Esophagus squamous epithelium (tissue), 5 donors: ENCODE data around the gene ARPC4. TPM values are rescaled to one million over a fixed set of nuclear protein-coding genes. Genes with fewer than 3 reads are reported as not detected.

Experiments
- DNase-seq: peaks from one replicate; lab custom pipeline; 2025; lab: John Stamatoyannopoulos, UW
- H3K27ac ChIP-seq, 4 donors: fragments of 200-600 bp; sonication (generic); one replicate each; pipeline ENCODE4 v1.5.1; 2016 to 2019; ENCODE audit warnings: mild to moderate bottlenecking in 1 of 4
- H3K27me3 ChIP-seq, 4 donors: fragments of 200-600 bp; sonication (generic); 1 replicate in 3 of 4; 2 replicates in 1 of 4; pipeline versions ENCODE4 v1.5.1 to v1.6.0; 2017 to 2021; ENCODE audit warnings: antibody characterized with exemption in 1 of 4
- H3K36me3 ChIP-seq, 3 donors: fragments of 200-600 bp; sonication (generic); one replicate each; pipeline ENCODE4 v1.5.1; 2016 to 2019
- H3K4me1 ChIP-seq, 3 donors: fragments of 200-600 bp; sonication (generic); one replicate each; pipeline ENCODE4 v1.5.1; 2017 to 2019
- H3K4me3 ChIP-seq, 4 donors: fragments of 200-600 bp; sonication (generic); 1 replicate in 3 of 4; 2 replicates in 1 of 4; pipeline ENCODE4 v1.5.1; 2016 to 2019; ENCODE audit warnings: mild to moderate bottlenecking in 2 of 4, moderate library complexity in 1 of 4
- H3K9me3 ChIP-seq, 3 donors: fragments of 200-600 bp; sonication (generic); one replicate each; pipeline ENCODE4 v1.5.1; 2016 to 2019
- CTCF ChIP-seq, 6 experiments: fragments of 450-650 bp in 4 of 6; fragments of 200-600 bp in 2 of 6; sonication (generic) in 2 of 6; IDR thresholded peaks; one replicate each; pipeline ENCODE4 v1.5.1; 2016 to 2019; ENCODE audit warnings: antibody characterized with exemption in 6 of 6, mild to moderate bottlenecking in 4 of 6, moderate library complexity in 4 of 6
- POLR2A ChIP-seq, 4 donors: fragments of 450-650 bp; IDR thresholded peaks; one replicate each; pipeline ENCODE4 v1.6.1; 2017; ENCODE audit warnings: antibody characterized with exemption in 4 of 4, mild to moderate bottlenecking in 4 of 4, moderate library complexity in 3 of 4
- whole genome bisulfite sequencing, 2 donors: methylation state at CpG; one replicate each; pipeline ENCODE4 v1.1.5; 2018; 5-methylcytosine and 5-hydroxymethylcytosine counted together
- intact Hi-C: fragments of 100-400 bp; cut with DNase I; formaldehyde crosslinking; loops from one replicate; pipeline ENCODE4 v1.15.0; 2022
- total RNA-seq, 4 donors: library from RNA; depleted of rRNA; stranded (reverse); fragments of >200 nt; gene quantifications; one replicate each; pipeline ENCODE4 v1.1.0, GENCODE V29; 2016
- donor health status: DM: yes; HTN: yes; CAD: no.

ARPC4 gene
- total RNA-seq, 4 donors from 2014 or later, result 125 to 244 (median 167) TPM

GRCh38 chr3:9783954-9784353 is 8.9 kb upstream of the ARPC4 start:
- Histone ChIP-seq H3K27ac (no peak overlapping the region), H3K4me3 (no peak overlapping the region), H3K4me1 (peaks cover 0 to 24% (median 0%) of the 10 kb centered on the region in 3 donors), H3K36me3 (peaks cover 5 to 100% (median 21%) of the 10 kb centered on the region in 3 donors), H3K9me3 (no peaks in the 10 kb centered on the region), H3K27me3 (no peaks in the 10 kb centered on the region)
- no peak for TF ChIP-seq CTCF (IDR thresholded peaks at IDR 0.05)
- no peak for TF ChIP-seq POLR2A (IDR thresholded peaks at IDR 0.05)
- intact Hi-C loops, result no loop called here
- WGBS, 2 donors, result 95 to 96% methylated on average over 7 to 9 of the region's 14 CpGs
- no peak for DNase-seq

- Histone ChIP-seq H3K4me1 (peaks cover 0 to 20% (median 0%) of the 10 kb centered on the region in 3 donors), H3K9me3 (no peaks in the 10 kb centered on the region), H3K4me3 (no peak overlapping the region), H3K27ac (no peak overlapping the region), H3K27me3 (no peaks in the 10 kb centered on the region), H3K36me3 (peaks cover 5 to 100% (median 28%) of the 10 kb centered on the region in 3 donors)
- no peak for TF ChIP-seq CTCF (IDR thresholded peaks at IDR 0.05)
- no peak for TF ChIP-seq POLR2A (IDR thresholded peaks at IDR 0.05)
- intact Hi-C loops, result no loop called here
- 87% methylated on average over 4 of the region's 4 CpGs for WGBS, 2 donors
- no peak for DNase-seq
These were observed 7.9 kb upstream of the ARPC4 start for GRCh38 chr3:9784965-9785364.

GRCh38 chr3:9785602-9786001 is 7.3 kb upstream of the ARPC4 start:
- Histone ChIP-seq H3K27ac (no peak overlapping the region), H3K9me3 (no peaks in the 10 kb centered on the region), H3K4me3 (no peak overlapping the region), H3K4me1 (peaks cover 0 to 26% (median 0%) of the 10 kb centered on the region in 3 donors), H3K36me3 (peaks cover 5 to 100% (median 24%) of the 10 kb centered on the region in 3 donors), H3K27me3 (no peaks in the 10 kb centered on the region)
- 81 to 93% methylated on average over 7 of the region's 7 CpGs for WGBS, 2 donors
- intact Hi-C loops, result no loop called here
- no peak for TF ChIP-seq CTCF (IDR thresholded peaks at IDR 0.05)
- no peak for TF ChIP-seq POLR2A (IDR thresholded peaks at IDR 0.05)
- DNase-seq, result no peak

GRCh38 chr3:9786209-9786739 is 6.6 kb upstream of the ARPC4 start:
- TF ChIP-seq POLR2A (IDR thresholded peaks at IDR 0.05) (no peak), CTCF (IDR thresholded peaks at IDR 0.05) (no peak)
- intact Hi-C loops, result no loop called here
- H3K36me3 ChIP-seq, result peaks cover 5 to 100% (median 23%) of the 10 kb centered on the region in 3 donors

GRCh38 chr3:9786825-9787669 is 5.8 kb upstream of the ARPC4 start:
- WGBS, 2 donors, result 75 to 78% methylated on average over 8 to 9 of the region's 13 CpGs
- TF ChIP-seq CTCF (IDR thresholded peaks at IDR 0.05) (peak in 3 of 6 experiments; percentile 18 to 39 (median 19)), POLR2A (IDR thresholded peaks at IDR 0.05) (no peak)
- H3K36me3 ChIP-seq, result peaks cover 5 to 92% (median 23%) of the 10 kb centered on the region in 3 donors
- H3K27ac ChIP-seq, result no peak overlapping the region
- no peak overlapping the region for H3K4me3 ChIP-seq
- DNase-seq, result no peak
- no peaks in the 10 kb centered on the region for H3K27me3 ChIP-seq
- peaks cover 8 to 27% (median 12%) of the 10 kb centered on the region in 3 donors for H3K4me1 ChIP-seq
- intact Hi-C loops, result no loop called here
- no peaks in the 10 kb centered on the region for H3K9me3 ChIP-seq

More at GRCh38 chr3:9786209-9786739, 6.6 kb upstream of the ARPC4 start:
- peaks cover 2 to 26% (median 6%) of the 10 kb centered on the region in 3 donors for H3K4me1 ChIP-seq
- H3K9me3 ChIP-seq, result no peaks in the 10 kb centered on the region
- no peak overlapping the region for H3K4me3 ChIP-seq
- no peaks in the 10 kb centered on the region for H3K27me3 ChIP-seq
- DNase-seq, result no peak
- H3K27ac ChIP-seq, result no peak overlapping the region
- WGBS, 2 donors, result 98 to 100% methylated on average over 1 to 7 of the region's 7 CpGs
